Lung microvascular endothelial cell (primary cell): Measurements from ENCODE around the gene GSAP. TPM values are rescaled to one million over a fixed set of nuclear protein-coding genes. Genes with fewer than 3 reads are reported as not detected.

Source experiments
- DNase-seq, 2 donors: peaks; one replicate each; pipeline versions ENCODE4 v3.0.0 to v3.0.0-alpha.2; 2010; ENCODE audit warnings: low read depth in 2 of 2
- total RNA-seq: library from RNA; depleted of rRNA; stranded (reverse); fragments of >200 nt; gene quantifications from 2 replicates; pipeline ENCODE4 v1.2.1, GENCODE V29; 2014

Gene GSAP
- total RNA-seq, 1 donor from 2014 or later, result 3.6 TPM

DNA sequence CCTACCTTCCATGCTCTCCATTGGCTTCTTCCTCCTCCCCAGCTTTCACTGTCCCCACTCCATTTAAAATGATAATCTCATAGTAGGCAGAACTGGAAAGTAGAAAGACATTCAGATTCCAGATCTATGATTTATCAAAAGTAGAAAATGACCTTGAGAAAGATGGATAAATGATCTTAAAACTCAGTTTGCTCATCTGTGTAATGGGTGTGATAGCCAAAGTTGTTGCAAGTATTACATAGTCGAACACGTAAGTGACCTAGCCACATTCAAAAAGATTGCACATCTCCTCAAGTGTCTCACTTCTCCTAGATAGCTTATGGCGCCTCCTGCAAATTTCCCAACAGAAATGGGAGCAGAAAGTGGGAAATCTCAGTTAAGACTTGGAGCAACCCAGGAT, 126.8 kb downstream of the GSAP start:
- no peak for DNase-seq

- DNase-seq, result peak; percentile 9 to 84
Observed at GRCh38 chr7:77288676-77289320, 127.4 kb downstream of the GSAP start.

DNA sequence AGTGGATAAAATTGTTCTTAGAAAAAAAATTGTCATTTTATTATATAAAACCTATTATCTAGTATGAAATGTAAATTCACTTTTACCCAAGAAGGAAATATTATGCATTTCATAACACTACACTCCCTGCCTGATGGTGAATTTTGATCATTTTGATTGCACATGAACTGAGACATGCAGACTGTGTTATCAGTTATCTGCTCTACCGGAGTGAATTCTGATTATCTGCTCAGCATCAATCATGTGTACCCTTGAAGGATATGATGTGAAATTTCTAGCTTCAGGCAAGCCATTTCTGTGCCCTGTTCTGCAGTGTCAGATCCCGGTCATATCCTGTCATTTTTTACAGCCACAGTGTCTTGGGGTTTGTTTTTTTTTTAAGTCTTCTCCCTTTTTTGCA, 131.5 kb downstream of the GSAP start:
- peak in 1 of 2 donors; percentile 26 for DNase-seq

GRCh38 chr7:77284005-77284404, 132.1 kb downstream of the GSAP start:
- no peak for DNase-seq

- no peak for DNase-seq
Observed at GRCh38 chr7:77282897-77283296, 133.3 kb downstream of the GSAP start.

DNA sequence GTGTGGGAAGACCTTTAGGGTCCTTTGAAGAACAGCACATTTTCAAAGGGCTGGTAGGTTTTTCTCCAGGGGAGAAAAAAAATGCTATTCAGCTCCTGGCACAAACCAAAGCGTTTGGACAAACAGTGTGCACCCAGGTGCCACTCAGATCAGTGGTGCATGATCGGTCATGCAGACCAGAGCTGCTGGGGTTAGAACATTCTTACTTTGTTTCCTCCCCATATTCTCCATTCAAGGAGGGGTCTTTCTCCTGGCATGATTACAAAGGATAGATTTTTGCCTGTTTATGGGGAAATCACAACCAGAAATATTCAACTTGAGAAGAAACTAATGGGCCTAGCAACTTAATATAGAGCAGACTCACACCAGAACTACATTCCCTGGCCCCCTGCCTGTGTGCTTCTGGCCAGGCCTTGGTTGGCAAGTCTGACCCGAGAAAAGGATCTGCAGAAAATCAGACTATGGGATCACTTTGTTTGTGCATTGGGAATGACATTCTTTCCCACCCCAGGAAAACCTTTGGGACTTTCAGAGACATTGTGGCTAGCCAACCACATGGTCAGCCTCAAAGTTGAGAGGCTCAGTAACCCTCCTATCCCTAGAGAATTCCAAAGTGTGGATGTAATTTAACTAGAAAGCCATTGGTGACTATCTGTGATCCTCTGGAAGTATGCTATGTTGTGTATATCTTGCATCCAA, 134.2 kb downstream of the GSAP start:
- no peak for DNase-seq

DNA sequence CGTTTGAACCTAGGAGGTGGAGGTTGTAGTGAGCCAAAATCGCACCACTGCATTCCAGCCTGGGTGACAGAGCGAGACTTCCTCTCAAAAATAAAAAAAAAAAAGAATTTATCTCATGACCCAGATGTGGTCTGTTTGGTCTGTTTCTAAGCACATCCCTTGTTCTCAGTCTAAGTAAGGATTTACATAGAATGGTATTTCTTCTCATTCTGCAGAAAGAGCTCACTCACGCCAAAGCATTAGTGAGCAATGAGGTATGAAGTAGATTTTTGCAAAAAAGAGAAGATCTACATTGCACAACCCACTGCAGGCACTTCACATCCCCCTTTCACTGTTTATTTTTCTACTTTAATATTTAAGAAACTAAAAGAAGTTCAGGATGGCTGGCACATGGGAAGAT, 140.0 kb downstream of the GSAP start:
- DNase-seq, result no peak

- peak in 1 of 2 donors; percentile 63 for DNase-seq
Observed at GRCh38 chr7:77275663-77276062, 140.5 kb downstream of the GSAP start.

- no peak for DNase-seq
Observed at GRCh38 chr7:77271766-77272165, 144.4 kb downstream of the GSAP start.

- no peak for DNase-seq
Observed at GRCh38 chr7:77270094-77270480, 146.1 kb downstream of the GSAP start.

DNA sequence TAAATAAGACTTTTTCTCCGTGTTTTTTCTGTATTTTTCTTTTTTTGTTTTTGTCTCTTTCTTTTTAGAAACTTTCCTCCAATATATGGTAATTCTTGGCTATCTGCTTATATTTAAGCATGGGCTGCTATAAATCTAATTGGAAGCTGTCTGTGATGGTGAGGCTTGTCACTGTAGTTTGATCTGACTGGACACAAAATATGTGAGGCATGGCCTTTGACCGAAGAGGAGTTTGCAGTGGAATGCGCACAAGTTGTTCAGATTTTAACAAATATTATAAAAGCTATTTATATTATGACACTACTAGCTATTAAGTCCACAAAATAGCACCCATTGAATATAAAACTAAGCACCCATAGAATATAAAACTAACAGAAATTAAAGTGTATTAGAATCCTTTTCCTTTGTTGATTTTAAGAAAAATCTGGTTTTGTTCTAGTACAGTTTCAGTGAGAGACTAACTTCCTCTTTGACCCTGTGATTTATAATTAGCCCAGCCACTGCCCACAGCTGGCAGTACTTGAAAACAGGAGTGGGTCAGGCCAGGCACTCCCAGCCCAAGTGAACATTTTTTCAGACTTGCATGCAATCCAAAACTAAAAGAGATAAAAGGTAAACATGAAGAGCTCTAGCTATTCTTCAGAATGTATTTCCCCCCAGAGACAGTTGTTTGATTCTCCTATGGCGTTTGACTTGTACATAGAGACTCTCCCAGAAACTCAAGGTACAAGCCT, 146.6 kb downstream of the GSAP start:
- peak in 1 of 2 donors; percentile 29 for DNase-seq

- DNase-seq, result no peak
Observed at GRCh38 chr7:77266291-77266794, 149.8 kb downstream of the GSAP start.

DNA sequence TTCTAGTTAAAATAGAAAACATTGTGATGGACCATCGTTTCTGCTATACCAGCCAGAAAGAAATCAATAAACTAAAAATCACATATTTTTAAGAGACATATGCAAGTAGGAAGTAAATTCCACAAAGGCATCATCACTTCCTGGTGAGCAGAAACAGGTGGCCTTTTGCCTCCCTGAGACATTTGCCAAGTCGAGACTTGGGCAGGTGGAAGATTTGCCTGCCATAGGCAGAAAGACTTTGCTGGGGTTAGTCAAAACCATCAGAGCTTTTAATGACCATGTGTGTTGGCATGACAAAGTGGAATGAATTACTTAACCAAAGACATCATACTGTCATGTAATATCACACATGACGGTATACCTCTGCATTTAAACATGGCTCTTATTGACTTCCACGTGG, 150.5 kb downstream of the GSAP start:
- DNase-seq, result peak in 1 of 2 donors; percentile 34

DNA sequence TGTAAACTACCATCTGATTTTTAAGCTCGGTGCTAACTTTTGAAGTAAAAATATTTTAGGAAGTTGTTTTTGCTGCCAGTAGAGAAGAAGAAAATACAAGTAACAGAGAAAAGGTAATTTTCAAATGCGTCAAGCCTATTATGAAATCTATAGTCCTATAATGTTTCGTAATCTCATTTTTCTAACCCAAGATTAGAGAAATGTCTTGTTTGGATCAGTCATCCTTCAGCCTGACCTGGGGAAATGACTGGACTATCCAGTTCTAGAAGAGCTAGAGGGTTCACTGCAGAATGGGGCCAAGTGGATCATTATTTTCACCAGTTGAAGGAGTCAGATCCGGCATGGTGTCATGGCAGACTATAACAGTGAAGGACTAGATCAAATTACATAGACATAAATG, 153.8 kb downstream of the GSAP start:
- DNase-seq, result no peak

Other genes with a start within 250 kb of the GSAP start
- under 0.01 and 0.20 TPM in 2 replicates for gene FGL2, start 216.5 kb downstream of the GSAP start, total RNA-seq
- gene PTPN12, start 120.9 kb upstream of the GSAP start, total RNA-seq, result 34.0 and 44.4 TPM in 2 replicates